OCI-LY7 (cell line): ENCODE data around the gene PTGR1. TPM values are rescaled to one million over a fixed set of nuclear protein-coding genes. Genes with fewer than 3 reads are reported as not detected.

Source experiments
- BruUV-seq: library from RNA; stranded (reverse); fragments of 400-500 nt; replicated peaks from 2 replicates; lab custom pipeline; 2021; lab: Mats Ljungman, UMichigan
- CTCF ChIA-PET: fragments of 300-600 bp; sonication (Branson Sonifier 250); formaldehyde crosslinking; loops from one replicate; lab custom pipeline; 2022; ENCODE audit warnings: antibody characterized with exemption; ENCODE audit not compliant: unreplicated experiment; lab: Charles Lee
- POLR2A ChIA-PET: fragments of 300-600 bp; sonication (Branson Sonifier 250); formaldehyde crosslinking; loops from one replicate; lab custom pipeline; 2022; ENCODE audit warnings: antibody characterized with exemption; lab: Charles Lee
- DNase-seq: peaks from one replicate; pipeline ENCODE4 v3.0.0-alpha.2; 2015; ENCODE audit warnings: low spot score
- H2AFZ ChIP-seq: fragments of 200-600 bp; sonication (generic), shearing (Covaris generic); 2 replicates; pipeline ENCODE4 v1.6.1; 2014; ENCODE audit warnings: mild to moderate bottlenecking, antibody characterized with exemption, low read length, moderate library complexity
- H3K27ac ChIP-seq: fragments of 200-600 bp; sonication (generic); 2 replicates; pipeline ENCODE4 v1.5.1; 2014; ENCODE audit warnings: mixed run types, low read depth, mild to moderate bottlenecking, moderate library complexity, low read length, inconsistent platforms; ENCODE audit not compliant: poor library complexity, severe bottlenecking
- H3K36me3 ChIP-seq: fragments of 200-600 bp; sonication (generic); 2 replicates; pipeline ENCODE4 v1.6.1; 2014; ENCODE audit warnings: mild to moderate bottlenecking, antibody characterized with exemption, low read length, moderate library complexity, mixed read lengths; ENCODE audit not compliant: insufficient read depth
- H3K4me1 ChIP-seq: fragments of 200-600 bp; sonication (generic); 2 replicates; pipeline ENCODE4 v1.5.1; 2014; ENCODE audit warnings: mild to moderate bottlenecking, low read length; ENCODE audit not compliant: insufficient read depth, poor library complexity, severe bottlenecking
- H3K4me2 ChIP-seq: fragments of 200-600 bp; sonication (generic); 2 replicates; pipeline ENCODE4 v1.6.1; 2014; ENCODE audit warnings: mild to moderate bottlenecking, low read length
- H3K4me3 ChIP-seq: fragments of 200-600 bp; sonication (generic); 2 replicates; pipeline ENCODE4 v1.5.1; 2014; ENCODE audit warnings: mild to moderate bottlenecking, low read depth, low read length; ENCODE audit not compliant: poor library complexity, severe bottlenecking
- H3K79me2 ChIP-seq: fragments of 200-600 bp; sonication (generic); 2 replicates; pipeline ENCODE4 v1.6.1; 2016; ENCODE audit warnings: low read depth, mild to moderate bottlenecking, low read length, moderate library complexity, mixed read lengths; ENCODE audit not compliant: insufficient read depth
- H3K9me2 ChIP-seq: fragments of 200-600 bp; sonication (generic); 2 replicates; pipeline ENCODE4 v1.6.1; 2016; ENCODE audit warnings: mild to moderate bottlenecking, low read length, mixed read lengths; ENCODE audit not compliant: insufficient read depth
- H3K9me3 ChIP-seq: fragments of 200-600 bp; sonication (generic); 2 replicates; pipeline ENCODE4 v1.6.1; 2014; ENCODE audit warnings: mild to moderate bottlenecking, mixed run types, low read length, mixed read lengths
- H4K20me1 ChIP-seq: fragments of 200-600 bp; sonication (generic); 2 replicates; pipeline ENCODE4 v1.6.1; 2014; ENCODE audit warnings: mild to moderate bottlenecking, antibody characterized with exemption, low read length, moderate library complexity, mixed read lengths; ENCODE audit not compliant: insufficient read depth
- CTCF ChIP-seq: fragments of 200-600 bp; sonication (generic); conservative IDR thresholded peaks from 2 replicates; pipeline ENCODE4 v1.5.1; 2014; ENCODE audit warnings: mild to moderate bottlenecking, antibody characterized with exemption, low read length, moderate library complexity, mixed read lengths
- EZH2phosphoT487 ChIP-seq: fragments of 200-600 bp; sonication (generic); IDR thresholded peaks from 2 replicates; pipeline ENCODE4 v1.6.1; 2018; ENCODE audit warnings: low read depth, borderline replicate concordance, mild to moderate bottlenecking, mixed run types, antibody characterized with exemption, low read length, moderate library complexity, mixed read lengths
- intact Hi-C: fragments of 100-400 bp; cut with micrococcal nuclease; formaldehyde crosslinking; loops from one replicate; pipeline ENCODE4 v1.10.0; 2022; ENCODE audit not compliant: unreplicated experiment
- total RNA-seq, 2 experiments: library from RNA; depleted of rRNA in 1 of 2; stranded (reverse); fragments of >200 nt in 1 of 2; shearing (Covaris generic) in 1 of 2; gene quantifications; 2 replicates each; pipeline ENCODE4 v1.2.3, GENCODE V29; 2014 to 2022

The PTGR1 gene
- total RNA-seq, 2 experiments from 2014 or later: not detected

- Histone ChIP-seq H4K20me1 (no peaks in the 10 kb centered on the region), H3K79me2 (no peaks in the 10 kb centered on the region), H3K36me3 (no peaks in the 10 kb centered on the region), H3K9me3 (no peaks in the 10 kb centered on the region), H2AFZ (no peak overlapping the region), H3K27ac (no peak overlapping the region), H3K4me1 (no peaks in the 10 kb centered on the region), H3K4me2 (no peak overlapping the region), H3K4me3 (no peak overlapping the region), H3K9me2 (no peaks in the 10 kb centered on the region)
- intact Hi-C loops: no loop called here
- DNase-seq: no peak
- no TSS peak for BruUV-seq
- ChIA-PET CTCF (no interaction called here), POLR2A (interaction anchor here (0.6 kb wide), 1 partner anchor 71 kb away, joined by 3 read pairs; no protein-coding TSS in a partner anchor)
- TF ChIP-seq CTCF (no peak), EZH2phosphoT487 (no peak)
These were observed 16.5 kb upstream of the PTGR1 start for GRCh38 chr9:111615928-111616327.

- Histone ChIP-seq H3K9me3 (no peaks in the 10 kb centered on the region), H3K4me2 (no peak overlapping the region), H4K20me1 (no peaks in the 10 kb centered on the region), H3K9me2 (no peaks in the 10 kb centered on the region), H3K36me3 (no peaks in the 10 kb centered on the region), H2AFZ (no peak overlapping the region), H3K79me2 (no peaks in the 10 kb centered on the region), H3K4me1 (no peaks in the 10 kb centered on the region), H3K27ac (no peak overlapping the region), H3K4me3 (no peak overlapping the region)
- TF ChIP-seq EZH2phosphoT487: no peak
- TF ChIP-seq CTCF: no peak
- no TSS peak for BruUV-seq
- ChIA-PET CTCF (no interaction called here), POLR2A (no interaction called here)
- no peak for DNase-seq
- intact Hi-C loops: no loop called here
These were observed 14.1 kb upstream of the PTGR1 start for GRCh38 chr9:111613436-111614040.

- Histone ChIP-seq H4K20me1 (no peaks in the 10 kb centered on the region), H3K27ac (no peak overlapping the region), H3K79me2 (no peaks in the 10 kb centered on the region), H3K4me2 (no peak overlapping the region), H3K9me3 (no peaks in the 10 kb centered on the region), H3K4me3 (no peak overlapping the region), H3K9me2 (no peaks in the 10 kb centered on the region), H3K36me3 (no peaks in the 10 kb centered on the region), H3K4me1 (no peaks in the 10 kb centered on the region), H2AFZ (no peak overlapping the region)
- no peak for DNase-seq
- intact Hi-C loops: no loop called here
- CTCF ChIA-PET: no interaction called here
- BruUV-seq: no TSS peak
- TF ChIP-seq CTCF: no peak
- TF ChIP-seq EZH2phosphoT487: no peak
- POLR2A ChIA-PET: interaction anchor here (0.6 kb wide), 1 partner anchor 267 kb away, joined by 4 read pairs; no protein-coding TSS in a partner anchor
These were observed 11.4 kb upstream of the PTGR1 start for GRCh38 chr9:111610845-111611244.
